ENCODE data around the gene PCDH12.

- no peak for TF ChIP-seq CTCF (conservative IDR thresholded peaks at IDR 0.05; ENCODE audit: low read length)
- TF ChIP-seq EZH2phosphoT487 (IDR thresholded peaks at IDR 0.05; ENCODE audit: borderline replicate concordance): no peak
Measured at GRCh38 chr5:141913560-141914198, 44.3 kb downstream of the PCDH12 start.

All from Loucy (cell line).